ENCODE results near the gene SCML1.
"Not testable (repeated sequence)": the region's sequence is repeated elsewhere in the genome, so short reads cannot be mapped to it uniquely, and the experiment has no call there.

SCML1 gene

DNA sequence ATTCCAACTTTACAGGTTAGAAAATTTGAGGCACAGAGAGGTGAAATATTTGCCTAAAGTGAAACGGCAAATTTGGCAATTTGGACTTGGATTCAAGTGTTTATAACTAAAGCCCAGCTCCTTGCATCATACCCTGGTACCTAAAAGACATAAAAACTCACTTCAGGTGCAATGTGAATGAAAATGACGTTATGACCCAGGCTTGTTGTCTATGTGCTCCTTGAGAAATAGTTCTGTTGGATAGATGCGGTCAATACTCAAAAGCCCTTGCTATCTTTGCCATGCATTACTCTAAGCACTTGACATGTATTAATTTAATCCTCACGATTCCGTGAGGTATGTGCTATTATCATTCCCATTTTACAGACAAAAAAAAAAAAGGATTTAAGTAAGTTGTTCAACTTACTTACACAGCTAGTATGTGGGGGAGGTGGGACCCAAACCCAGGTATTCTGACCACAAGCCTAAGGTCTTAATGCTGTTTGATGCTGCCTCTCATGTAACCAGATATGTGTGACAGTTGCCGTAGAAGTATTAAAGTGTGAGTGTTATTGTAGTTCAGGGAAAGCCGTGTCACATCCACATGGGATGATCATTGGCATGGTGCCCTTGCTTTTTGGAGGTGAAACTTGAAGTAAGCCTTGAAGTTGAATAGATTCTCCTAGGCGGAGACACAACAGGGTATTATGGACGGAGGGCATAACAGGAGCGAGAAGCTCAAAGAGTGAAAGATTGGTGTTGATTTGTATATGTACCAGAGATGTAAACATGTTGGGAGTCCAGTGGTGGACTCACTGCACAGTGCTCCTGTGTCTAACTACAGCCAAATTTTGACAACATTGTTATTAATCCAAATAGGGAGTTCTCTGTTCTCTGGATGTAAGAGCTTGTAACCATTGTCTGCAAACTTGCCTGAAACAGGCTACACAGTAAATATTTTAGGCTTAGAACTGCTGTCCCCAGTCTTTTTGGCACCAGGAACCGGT is 3.1 kb downstream of the SCML1 start:
- DNase-seq = no peak

GRCh38 chrX:17741123-17741511 is 3.8 kb downstream of the SCML1 start:
- no peak for DNase-seq

GRCh38 chrX:17743913-17744312 is 6.6 kb downstream of the SCML1 start:
- no peak for DNase-seq

GRCh38 chrX:17744896-17745523 is 7.7 kb downstream of the SCML1 start:
- DNase-seq = peak in 1 of 2 donors; percentile 23

DNA sequence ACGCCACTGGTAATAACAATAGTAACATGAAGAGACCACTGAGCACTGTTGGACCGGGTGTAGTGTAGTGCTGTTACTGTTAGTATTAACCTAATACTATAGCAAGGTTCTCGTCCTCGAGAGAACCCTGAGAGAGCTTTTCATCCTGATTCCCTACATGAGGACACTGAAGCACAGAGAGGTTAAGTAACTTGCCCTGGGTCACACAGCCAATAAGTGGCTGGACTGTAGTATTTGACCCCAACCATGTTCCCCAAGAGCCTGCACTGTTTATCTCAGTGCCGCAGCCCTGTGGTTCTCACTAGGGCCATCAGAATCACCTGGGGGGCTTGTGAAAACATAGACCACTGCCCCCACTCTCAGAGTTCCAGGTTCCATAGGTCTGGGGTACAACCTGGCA is 10.4 kb downstream of the SCML1 start:
- no peak for DNase-seq

DNA sequence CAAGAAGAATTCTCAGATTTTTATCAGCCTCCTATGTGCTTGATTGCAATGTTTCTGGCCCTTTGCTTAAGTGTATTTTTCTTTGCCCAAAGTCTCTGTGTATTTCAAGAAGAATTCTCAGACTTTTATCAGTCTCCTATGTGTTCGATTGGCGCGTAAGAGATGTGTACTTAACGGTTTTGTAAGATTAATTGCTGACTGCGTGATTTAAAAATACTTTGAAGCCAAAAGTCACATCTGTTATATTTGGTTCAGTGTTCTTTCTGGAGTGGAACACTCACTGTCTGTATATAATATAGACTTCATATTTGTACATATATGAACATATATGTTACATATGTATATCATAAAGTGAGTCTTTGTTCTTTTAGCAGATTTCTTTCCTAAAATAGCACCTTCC is 11.4 kb downstream of the SCML1 start:
- no peak for DNase-seq

DNA sequence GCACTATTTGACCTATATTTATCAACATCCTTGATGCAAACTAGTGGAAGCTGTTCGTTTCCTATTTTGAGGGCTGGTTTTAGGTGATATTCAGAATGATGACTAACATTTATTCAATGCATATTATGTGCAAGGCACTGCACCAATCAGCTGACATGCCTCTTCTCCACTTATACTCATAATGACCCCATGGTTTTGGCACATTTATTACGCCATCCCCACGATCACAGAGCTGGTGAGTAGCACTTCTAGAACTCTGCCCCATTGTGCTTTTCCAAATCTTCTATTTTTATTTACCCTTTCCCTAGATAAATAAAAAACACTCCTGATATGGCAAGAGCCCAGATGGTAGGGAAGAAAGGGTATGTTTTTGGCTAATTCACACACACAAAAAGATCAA is 13.1 kb downstream of the SCML1 start:
- no peak for DNase-seq

GRCh38 chrX:17758382-17758781 is 21.1 kb downstream of the SCML1 start:
- no peak for DNase-seq

DNA sequence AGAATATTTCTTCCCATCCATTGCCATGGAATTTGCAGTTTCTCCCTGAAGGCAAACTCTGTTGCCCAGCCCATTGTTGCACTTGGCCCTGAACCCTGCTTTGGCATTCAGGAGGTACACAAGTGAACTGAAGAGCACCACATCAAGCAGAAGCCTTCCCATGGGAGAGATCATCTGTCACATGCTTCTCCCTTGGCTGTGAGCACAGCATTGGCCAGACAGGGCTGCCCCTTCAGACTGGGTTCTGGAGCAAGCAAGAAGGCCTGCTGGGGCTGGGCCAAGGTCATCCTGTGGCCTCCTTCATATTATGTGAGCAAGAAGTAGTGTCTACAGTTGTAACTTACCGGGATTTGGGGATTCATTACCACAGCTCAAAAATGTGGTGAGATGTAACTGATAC is 22.7 kb downstream of the SCML1 start:
- DNase-seq = no peak

DNA sequence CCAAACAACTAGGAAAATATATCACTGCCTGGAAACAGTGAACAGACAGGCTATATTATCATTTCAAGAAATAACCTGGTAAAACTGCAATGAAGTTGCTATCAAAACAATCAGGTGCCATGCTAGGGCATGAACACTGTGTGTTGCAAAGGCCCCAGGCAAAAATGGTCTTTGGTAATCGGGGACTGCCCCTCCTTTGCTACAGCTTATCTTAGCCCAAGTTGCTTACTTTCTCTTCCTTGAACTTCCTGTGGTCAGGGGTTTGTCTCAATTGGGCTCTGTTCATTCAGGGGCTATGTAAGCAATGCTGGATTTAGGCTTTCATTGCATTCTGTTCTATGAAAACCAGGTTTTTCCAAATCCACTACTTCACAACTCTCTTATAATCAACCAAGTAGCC is 30.4 kb downstream of the SCML1 start:
- DNase-seq = no peak

GRCh38 chrX:17768997-17769396 is 31.7 kb downstream of the SCML1 start:
- DNase-seq = no peak

- DNase-seq = peak in 1 of 2 donors; percentile 7
Measured at GRCh38 chrX:17769701-17770269, 32.5 kb downstream of the SCML1 start.

- no peak for DNase-seq
Measured at GRCh38 chrX:17773221-17773876, 36.1 kb downstream of the SCML1 start.

DNA sequence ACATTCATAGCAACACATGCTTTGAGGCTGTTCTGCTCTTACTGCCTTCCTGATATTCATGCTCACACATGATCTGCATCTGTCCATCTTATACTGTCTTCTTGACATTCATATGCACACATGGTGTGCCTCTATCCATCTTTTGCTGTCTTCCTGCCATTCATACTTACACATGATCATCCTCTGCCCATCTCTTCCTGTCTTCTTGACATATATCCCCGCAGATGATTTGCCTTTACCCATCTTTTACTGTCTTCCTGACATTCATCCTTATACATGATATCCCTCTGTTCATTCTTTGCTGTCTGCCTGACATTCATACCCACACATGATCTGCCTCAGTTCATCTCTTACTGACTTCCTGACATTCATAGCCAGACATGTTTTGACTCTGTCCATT is 36.8 kb downstream of the SCML1 start:
- DNase-seq = no peak

GRCh38 chrX:17778997-17779396 is 41.7 kb downstream of the SCML1 start:
- no peak for DNase-seq

DNA sequence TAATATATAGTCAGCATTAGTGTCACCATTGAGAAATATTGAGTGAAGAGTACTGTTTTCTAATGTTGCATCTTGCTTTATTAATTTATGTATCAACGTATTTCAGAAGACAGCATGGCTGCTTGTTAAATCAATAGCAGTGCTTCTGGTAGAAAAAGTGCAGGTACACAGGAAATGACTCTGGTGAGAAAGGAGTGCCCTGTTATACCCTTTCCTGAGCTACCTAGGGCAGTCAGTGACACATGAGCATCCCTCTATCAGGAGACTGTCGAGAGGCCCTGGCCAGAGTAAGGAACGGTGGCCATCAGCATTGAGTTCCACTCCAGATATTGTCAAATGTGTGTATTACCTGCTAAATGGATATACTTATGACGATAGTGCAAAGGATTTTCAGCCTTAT is 42.1 kb downstream of the SCML1 start:
- no peak for DNase-seq

DNA sequence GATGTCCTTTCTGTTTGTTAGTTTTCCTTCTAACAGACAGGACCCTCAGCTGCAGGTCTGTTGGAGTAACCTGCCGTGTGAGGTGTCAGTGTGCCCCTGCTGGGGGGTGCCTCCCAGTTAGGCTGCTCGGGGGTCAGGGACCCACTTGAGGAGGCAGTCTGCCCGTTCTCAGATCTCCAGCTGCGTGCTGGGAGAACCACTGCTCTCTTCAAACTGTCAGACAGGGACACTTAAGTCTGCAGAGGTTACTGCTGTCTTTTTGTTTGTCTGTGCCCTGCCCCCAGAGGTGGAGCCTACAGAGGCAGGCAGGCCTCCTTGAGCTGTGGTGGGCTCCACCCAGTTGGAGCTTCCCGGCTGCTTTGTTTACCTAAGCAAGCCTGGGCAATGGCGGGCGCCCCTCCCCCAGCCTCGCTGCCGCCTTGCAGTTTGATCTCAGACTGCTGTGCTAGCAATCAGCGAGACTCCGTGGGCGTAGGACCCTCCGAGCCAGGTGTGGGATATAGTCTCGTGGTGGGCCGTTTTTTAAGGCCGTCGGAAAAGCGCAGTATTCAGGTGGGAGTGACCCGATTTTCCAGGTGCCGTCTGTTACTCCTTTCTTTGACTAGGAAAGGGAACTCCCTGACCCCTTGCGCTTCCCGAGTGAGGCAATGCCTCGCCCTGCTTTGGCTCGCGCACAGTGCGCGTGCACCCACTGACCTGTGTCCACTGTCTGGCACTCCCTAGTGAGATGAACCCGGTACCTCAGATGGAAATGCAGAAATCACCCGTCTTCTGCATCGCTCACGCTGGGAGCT is 49.5 kb downstream of the SCML1 start:
- not testable (repeated sequence) for DNase-seq

DNA sequence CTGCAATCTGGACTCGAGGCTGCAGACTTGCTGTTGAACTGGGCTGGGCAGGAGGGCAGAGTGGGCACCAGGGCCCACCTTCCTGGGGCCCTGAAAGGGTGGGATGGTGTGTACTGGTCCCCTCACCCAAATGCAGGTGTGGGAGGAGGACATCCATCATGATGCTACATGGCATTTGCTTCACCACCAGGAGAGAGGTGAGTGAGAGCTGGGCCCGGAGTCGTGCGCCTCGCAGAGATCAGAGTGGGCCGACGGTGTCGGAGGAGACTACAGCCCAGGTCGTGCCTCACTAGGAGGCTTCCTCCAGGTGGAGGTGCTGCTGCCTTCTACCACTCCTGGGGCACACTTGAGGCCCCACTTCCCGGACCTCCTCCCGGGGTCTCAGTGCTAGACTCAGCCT is 50.3 kb downstream of the SCML1 start:
- no peak for DNase-seq

DNA sequence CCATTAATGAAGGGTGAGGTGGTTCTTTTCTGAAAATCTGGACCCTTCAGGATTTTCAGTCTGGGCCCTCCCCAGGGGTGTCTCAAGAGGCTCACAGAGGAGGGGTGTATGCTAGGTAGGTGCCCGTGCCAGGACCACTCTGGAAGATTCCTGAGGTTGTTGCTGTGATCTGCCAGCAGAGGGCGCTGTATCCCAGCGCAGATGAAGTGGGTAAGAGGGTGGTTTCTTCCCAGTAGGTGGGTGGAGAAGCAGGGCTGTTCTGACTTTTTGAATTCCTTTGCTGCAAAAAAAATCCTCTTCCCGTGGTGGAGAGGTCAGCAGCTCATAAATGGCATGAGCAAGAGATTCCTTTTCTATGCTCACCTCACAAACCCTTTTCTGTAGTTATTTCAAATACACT is 51.1 kb downstream of the SCML1 start:
- DNase-seq = peak; percentile 5 to 28

DNA sequence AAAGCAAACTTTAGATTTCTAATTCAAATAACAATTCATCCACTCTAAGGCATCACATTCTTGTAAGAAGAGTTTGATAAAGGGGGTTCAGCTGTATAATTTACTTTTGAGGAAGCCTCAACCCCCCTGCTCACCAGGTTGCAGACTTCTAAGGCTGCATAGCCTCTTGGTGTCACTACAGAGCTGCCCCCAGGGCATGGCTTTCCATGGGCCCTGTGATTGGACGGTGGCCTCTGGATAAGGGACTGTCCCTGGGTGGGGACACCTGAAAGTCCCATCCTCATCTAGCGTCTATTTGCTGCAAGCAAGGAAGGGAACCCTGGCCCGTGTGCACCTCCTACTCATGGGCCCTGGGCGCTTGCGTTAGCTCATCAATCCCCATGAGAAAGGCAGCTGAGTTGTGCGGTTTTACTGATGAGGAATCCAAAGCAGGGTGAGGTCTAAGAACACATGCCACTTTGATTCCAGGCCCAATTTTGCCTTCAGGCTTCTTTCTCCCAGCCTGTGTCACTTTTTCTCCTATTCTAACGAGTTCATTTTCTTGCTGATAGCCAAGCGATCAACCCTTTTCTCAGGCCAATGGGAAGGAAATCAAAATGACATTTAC is 51.8 kb downstream of the SCML1 start:
- no peak for DNase-seq

GRCh38 chrX:17792826-17793225 is 55.5 kb downstream of the SCML1 start:
- no peak for DNase-seq

- no peak for DNase-seq
Measured at GRCh38 chrX:17798921-17799320, 61.6 kb downstream of the SCML1 start.

Data from CD4-positive, alpha-beta T cell treated with Interferon alpha-2 for 1 hour (primary cell).